Prostate gland (tissue), 2 donors: ENCODE measurements around the gene LRRC8A.

ENCODE experiments used
- CTCF ChIP-seq, 4 experiments: fragments of 200-600 bp in 2 of 4; fragments of 450-650 bp in 2 of 4; sonication (generic) in 2 of 4; IDR thresholded peaks; 1 replicate in 3 of 4; 2 replicates in 1 of 4; pipeline ENCODE4 v1.5.1; 2016 to 2019; ENCODE audit warnings: antibody characterized with exemption in 4 of 4, mild to moderate bottlenecking in 2 of 4, moderate library complexity in 2 of 4
- POLR2AphosphoS5 ChIP-seq: sonication (generic); formaldehyde crosslinking; IDR thresholded peaks from one replicate; pipeline ENCODE4 v1.6.1; 2017; ENCODE audit warnings: antibody characterized with exemption

- no peak for TF ChIP-seq CTCF (IDR thresholded peaks at IDR 0.05)
- no peak for TF ChIP-seq POLR2AphosphoS5
Observed at GRCh38 chr9:128908372-128908771, 26.4 kb downstream of the LRRC8A start.
